Activated CD4-positive, CD25-positive, alpha-beta regulatory T cell treated with anti-CD3 and anti-CD28 coated beads, Interleukin-2, amount 50 U/mL, for 16 hours (primary cell): ENCODE data around the gene CPT1A.

Experiments
- DNase-seq: peaks from one replicate; pipeline ENCODE4 v3.0.0-alpha.2; 2020; ENCODE audit warnings: low read depth, low spot score

Gene CPT1A

GRCh38 chr11:68710409-68710808, 131.3 kb downstream of the CPT1A start:
- no peak for DNase-seq

- DNase-seq = no peak
Measured at GRCh38 chr11:68709062-68709461, 132.7 kb downstream of the CPT1A start.

- DNase-seq = no peak
Measured at GRCh38 chr11:68707527-68707926, 134.2 kb downstream of the CPT1A start.

GRCh38 chr11:68704887-68705286, 136.8 kb downstream of the CPT1A start:
- no peak for DNase-seq
